A673 (cell line): ENCODE results near the gene HARBI1. TPM values are rescaled to one million over a fixed set of nuclear protein-coding genes. Genes with fewer than 3 reads are reported as not detected.
"Not testable (repeated sequence)": the region's sequence is repeated elsewhere in the genome, so short reads cannot be mapped to it uniquely, and the experiment has no call there.

Experiments
- BruUV-seq: library from RNA; stranded (reverse); fragments of 400-500 nt; replicated peaks from 2 replicates; lab custom pipeline; 2021; lab: Mats Ljungman, UMichigan
- CTCF ChIA-PET: fragments of 300-600 bp; sonication (Branson Sonifier 250); formaldehyde crosslinking; loops from one replicate; lab custom pipeline; 2022; ENCODE audit warnings: antibody characterized with exemption; lab: Charles Lee
- POLR2A ChIA-PET: fragments of 300-600 bp; sonication (Branson Sonifier 250); formaldehyde crosslinking; loops from one replicate; lab custom pipeline; 2022; ENCODE audit warnings: antibody characterized with exemption; ENCODE audit not compliant: low non-redundant PET; lab: Charles Lee
- DNase-seq: peaks from one replicate; pipeline ENCODE4 v3.0.0-alpha.2; 2015; ENCODE audit warnings: low spot score
- H3K27ac ChIP-seq: fragments of 200-600 bp; sonication (generic); 2 replicates; pipeline ENCODE4 v1.5.1; 2016; ENCODE audit warnings: mixed run types, low read depth, mild to moderate bottlenecking, mixed read lengths, antibody characterized with exemption, low read length; ENCODE audit not compliant: poor library complexity, severe bottlenecking
- H3K27me3 ChIP-seq: fragments of 200-600 bp; sonication (generic); replicated peaks from 2 replicates; pipeline ENCODE4 v1.6.1; 2017; ENCODE audit warnings: mixed run types, low read depth, mild to moderate bottlenecking, mixed read lengths, antibody characterized with exemption, low read length; ENCODE audit not compliant: insufficient read depth, poor library complexity
- H3K36me3 ChIP-seq: fragments of 200-600 bp; sonication (generic); 2 replicates; pipeline ENCODE4 v1.6.1; 2016; ENCODE audit warnings: mixed run types, mild to moderate bottlenecking, mixed read lengths, antibody characterized with exemption, low read length; ENCODE audit not compliant: insufficient read depth, poor library complexity, severe bottlenecking
- H3K4me1 ChIP-seq: fragments of 200-600 bp; sonication (generic); 2 replicates; pipeline ENCODE4 v1.6.1; 2017; ENCODE audit warnings: mixed run types, mild to moderate bottlenecking, mixed read lengths, antibody characterized with exemption, low read length; ENCODE audit not compliant: insufficient read depth, poor library complexity, severe bottlenecking
- H3K4me3 ChIP-seq: fragments of 200-600 bp; sonication (generic); 2 replicates; pipeline ENCODE4 v1.5.1; 2016; ENCODE audit warnings: low read depth, mixed run types, mild to moderate bottlenecking, mixed read lengths, low read length; ENCODE audit not compliant: poor library complexity, severe bottlenecking
- H3K9me3 ChIP-seq: fragments of 200-600 bp; sonication (generic); 2 replicates; pipeline ENCODE4 v1.6.1; 2016; ENCODE audit warnings: mixed run types, low read depth, mild to moderate bottlenecking, mixed read lengths, antibody characterized with exemption, low read length; ENCODE audit not compliant: poor library complexity, severe bottlenecking
- CTCF ChIP-seq: fragments of 300-800, 200-600 bp; sonication (generic); conservative IDR thresholded peaks from 2 replicates; pipeline ENCODE4 v1.5.1; 2017; ENCODE audit warnings: low read depth, mild to moderate bottlenecking, antibody characterized with exemption, low read length, moderate library complexity, mixed read lengths
- EZH2 ChIP-seq: fragments of 200-600 bp; sonication (generic); IDR thresholded peaks from 2 replicates; pipeline ENCODE4 v1.6.1; 2017; ENCODE audit warnings: borderline replicate concordance, low read depth, mild to moderate bottlenecking, mixed read lengths, antibody characterized with exemption, low read length; ENCODE audit not compliant: poor library complexity, severe bottlenecking
- intact Hi-C: fragments of 100-400 bp; cut with micrococcal nuclease; formaldehyde crosslinking; loops from one replicate; pipeline ENCODE4 v1.10.0; 2022; ENCODE audit not compliant: unreplicated experiment
- total RNA-seq: library from RNA; stranded (reverse); gene quantifications from 2 replicates; pipeline ENCODE4 v1.2.3, GENCODE V29; 2021

The HARBI1 gene
- total RNA-seq, 1 experiment from 2014 or later, result 11.6 TPM

GRCh38 chr11:46588915-46589314, 28.1 kb downstream of the HARBI1 start:
- H3K9me3 ChIP-seq, result no peaks in the 10 kb centered on the region
- peaks cover 4% of the 10 kb centered on the region for H3K36me3 ChIP-seq
- POLR2A ChIA-PET, result interaction anchor here (0.6 kb wide), 1 partner anchor 52 kb away, joined by 4 read pairs; no protein-coding TSS in a partner anchor
- no TSS peak for BruUV-seq
- no peaks in the 10 kb centered on the region for H3K27me3 ChIP-seq
- H3K4me1 ChIP-seq, result peaks cover 30% of the 10 kb centered on the region
- no peak overlapping the region for H3K27ac ChIP-seq
- CTCF ChIA-PET, result no interaction called here
- no peak for DNase-seq
- TF ChIP-seq EZH2 (no peak), CTCF (no peak)
- no peak overlapping the region for H3K4me3 ChIP-seq
- intact Hi-C loops, result no loop called here

GRCh38 chr11:46588131-46588530, 28.9 kb downstream of the HARBI1 start:
- ChIA-PET CTCF (interaction anchor here (0.7 kb wide), 1 partner anchor 101 kb away, joined by 8 read pairs; no protein-coding TSS in a partner anchor), POLR2A (no interaction called here)

GRCh38 chr11:46583513-46583912, 33.5 kb downstream of the HARBI1 start:
- H3K4me3 ChIP-seq, H3K9me3 ChIP-seq, POLR2A ChIA-PET, H3K27me3 ChIP-seq, H3K36me3 ChIP-seq, BruUV-seq, H3K27ac ChIP-seq, DNase-seq, intact Hi-C loops, H3K4me1 ChIP-seq, CTCF ChIA-PET: not testable (repeated sequence)

More at GRCh38 chr11:46588131-46588530, 28.9 kb downstream of the HARBI1 start:
- H3K27ac ChIP-seq, result no peak overlapping the region
- TF ChIP-seq EZH2, result no peak
- TF ChIP-seq CTCF, result no peak
- no peak overlapping the region for H3K4me3 ChIP-seq
- peaks cover 30% of the 10 kb centered on the region for H3K4me1 ChIP-seq
- no peaks in the 10 kb centered on the region for H3K27me3 ChIP-seq
- H3K9me3 ChIP-seq, result no peaks in the 10 kb centered on the region
- intact Hi-C loops, result no loop called here
- BruUV-seq, result no TSS peak
- peaks cover 4% of the 10 kb centered on the region for H3K36me3 ChIP-seq
- DNase-seq, result no peak

- Histone ChIP-seq H3K27ac (no peak overlapping the region), H3K36me3 (peaks cover 4% of the 10 kb centered on the region), H3K4me1 (no peaks in the 10 kb centered on the region), H3K9me3 (peaks cover 4% of the 10 kb centered on the region), H3K4me3 (no peak overlapping the region), H3K27me3 (no peaks in the 10 kb centered on the region)
- BruUV-seq, result no TSS peak
- TF ChIP-seq CTCF (no peak), EZH2 (no peak)
- intact Hi-C loops, result no loop called here
- no peak for DNase-seq
- CTCF ChIA-PET, result no interaction called here
- POLR2A ChIA-PET, result no interaction called here
Observed at GRCh38 chr11:46582588-46582987, 34.4 kb downstream of the HARBI1 start.
